Brain microvascular endothelial cell (primary cell): ENCODE data around the gene APOM.
A peak's percentile ranks its signal among the peaks of the same experiment; 100 is the strongest.

Source experiments
- DNase-seq: peaks from one replicate; pipeline ENCODE4 v3.0.0-alpha.2; 2020
- H3K27ac ChIP-seq: fragments of 250-450 bp; sonication (Bioruptor Pico); 2 replicates; pipeline ENCODE4 v1.5.1; 2020; ENCODE audit warnings: mild to moderate bottlenecking, moderate library complexity
- H3K27me3 ChIP-seq: fragments of 250-450 bp; sonication (Bioruptor Pico); replicated peaks from 2 replicates; pipeline ENCODE4 v1.5.1; 2020; ENCODE audit warnings: mild to moderate bottlenecking
- H3K36me3 ChIP-seq: fragments of 250-450 bp; sonication (Bioruptor Pico); replicated peaks from 2 replicates; pipeline ENCODE4 v1.5.1; 2020; ENCODE audit warnings: mild to moderate bottlenecking
- H3K4me3 ChIP-seq: 2 replicates; pipeline ENCODE4 v1.5.1; 2011; ENCODE audit warnings: low read depth, mild to moderate bottlenecking, control low read depth, low read length, moderate library complexity
- CTCF ChIP-seq: IDR thresholded peaks from 2 replicates; pipeline ENCODE4 v1.5.1; 2011; ENCODE audit warnings: low read depth, mild to moderate bottlenecking, moderate library complexity, low read length, control low read depth, inconsistent platforms; ENCODE audit errors: missing control alignments
- in situ Hi-C: cut with HindIII; loops from 2 replicates; pipeline ENCODE4 v1.10.0; 2017; ENCODE audit warnings: low sequenced_read_pairs, low pct_ligation_motif_present

APOM gene

GRCh38 chr6:31663126-31663960, 7.6 kb downstream of the APOM start:
- no peak for TF ChIP-seq CTCF
- in situ Hi-C loops: no loop called here
- DNase-seq: no peak
- H3K27me3 ChIP-seq: no peaks in the 10 kb centered on the region
- H3K4me3 ChIP-seq: peak overlapping the region; percentile 77
- H3K27ac ChIP-seq: peak overlapping the region; percentile 72
- peaks cover 27% of the 10 kb centered on the region for H3K36me3 ChIP-seq

GRCh38 chr6:31663961-31664789, 8.5 kb downstream of the APOM start:
- peak overlapping the region; percentile 72 for H3K27ac ChIP-seq
- H3K4me3 ChIP-seq: peak overlapping the region; percentile 77
- DNase-seq: peak; percentile 63
- no peaks in the 10 kb centered on the region for H3K27me3 ChIP-seq
- peak; percentile 25 for TF ChIP-seq CTCF
- in situ Hi-C loops: no loop called here
- H3K36me3 ChIP-seq: peaks cover 35% of the 10 kb centered on the region

- no peak for TF ChIP-seq CTCF
- peak; percentile 92 for DNase-seq
- Histone ChIP-seq H3K4me3 (peak within 1 kb of the TSS; percentile 77), H3K27me3 (no peaks in the 10 kb centered on the region), H3K36me3 (peaks cover 43% of the 10 kb centered on the region), H3K27ac (peak within 1 kb of the TSS; percentile 72)
- in situ Hi-C loops: no loop called here
These were observed 9.3 kb downstream of the APOM start, which contains the start of gene GPANK1 for GRCh38 chr6:31664790-31665500. TSS of gene GPANK1 (minus strand) at chr6:31664997. CDS start at chr6:31664478, 519 bp downstream.

GRCh38 chr6:31665501-31666336, 10.0 kb downstream of the APOM start, which contains the start of gene CSNK2B:
TSS of gene CSNK2B (plus strand) at chr6:31666080. CDS start at chr6:31666832, 752 bp downstream.
- peak within 1 kb of the TSS; percentile 77 for H3K4me3 ChIP-seq
- DNase-seq: peak; percentile 98
- H3K27me3 ChIP-seq: no peaks in the 10 kb centered on the region
- TF ChIP-seq CTCF: no peak
- in situ Hi-C loops: no loop called here
- peak within 1 kb of the TSS; percentile 72 for H3K27ac ChIP-seq
- peaks cover 50% of the 10 kb centered on the region for H3K36me3 ChIP-seq
